ENCODE data around the gene NAA10.

DNA sequence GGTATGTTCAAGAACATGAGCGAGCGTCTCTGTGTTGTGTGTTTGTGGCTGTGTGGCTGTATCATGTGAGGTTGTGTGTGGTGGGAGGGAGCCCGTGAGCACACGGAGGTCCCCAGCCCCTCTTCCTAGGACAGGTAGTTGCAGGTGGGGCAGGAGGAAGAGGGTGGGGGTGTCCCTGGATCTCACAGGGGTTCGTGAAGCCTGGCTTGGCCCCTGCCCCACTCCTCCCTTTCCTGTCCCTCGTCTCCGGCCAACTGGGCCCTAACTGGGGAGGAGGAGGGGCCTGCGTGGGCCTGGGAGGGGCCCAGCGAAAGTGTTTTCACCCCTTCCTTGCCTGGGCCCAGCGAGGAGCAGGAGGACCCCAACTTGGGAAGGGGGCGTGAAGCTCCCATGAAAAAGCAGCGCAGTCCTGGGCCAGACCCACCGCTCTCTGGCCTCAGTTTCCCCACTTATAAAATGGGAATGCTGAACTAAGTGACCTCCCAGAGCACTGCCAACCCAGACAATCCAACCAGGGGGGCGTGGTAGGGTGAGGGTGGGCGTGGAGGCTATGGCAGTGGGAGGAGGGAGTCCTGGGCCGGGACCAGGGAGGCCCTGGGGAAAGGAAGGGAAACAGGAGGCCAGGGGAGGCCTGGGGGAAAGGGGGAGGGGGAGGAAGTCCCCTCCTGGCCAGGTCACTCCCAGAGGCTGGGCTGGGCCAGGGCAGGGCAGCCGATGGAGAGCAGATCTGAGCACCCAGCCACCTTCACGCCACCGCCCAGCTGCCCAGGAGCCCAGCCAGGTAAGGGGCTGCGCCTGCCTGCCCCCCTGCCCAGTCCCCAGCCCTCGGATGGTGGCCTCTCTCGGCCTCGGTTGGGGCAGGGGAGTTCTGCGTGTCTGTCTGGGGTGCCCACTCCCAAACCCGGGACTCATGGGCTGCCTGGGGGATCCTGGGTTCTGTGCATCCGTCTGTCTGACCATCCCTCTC lies 30.6 kb downstream of the NAA10 start, which contains the start of gene AVPR2:
- TF ChIP-seq EZH2phosphoT487 (IDR thresholded peaks at IDR 0.05; ENCODE audit: borderline replicate concordance) = no peak
- TF ChIP-seq, protein P1, sequence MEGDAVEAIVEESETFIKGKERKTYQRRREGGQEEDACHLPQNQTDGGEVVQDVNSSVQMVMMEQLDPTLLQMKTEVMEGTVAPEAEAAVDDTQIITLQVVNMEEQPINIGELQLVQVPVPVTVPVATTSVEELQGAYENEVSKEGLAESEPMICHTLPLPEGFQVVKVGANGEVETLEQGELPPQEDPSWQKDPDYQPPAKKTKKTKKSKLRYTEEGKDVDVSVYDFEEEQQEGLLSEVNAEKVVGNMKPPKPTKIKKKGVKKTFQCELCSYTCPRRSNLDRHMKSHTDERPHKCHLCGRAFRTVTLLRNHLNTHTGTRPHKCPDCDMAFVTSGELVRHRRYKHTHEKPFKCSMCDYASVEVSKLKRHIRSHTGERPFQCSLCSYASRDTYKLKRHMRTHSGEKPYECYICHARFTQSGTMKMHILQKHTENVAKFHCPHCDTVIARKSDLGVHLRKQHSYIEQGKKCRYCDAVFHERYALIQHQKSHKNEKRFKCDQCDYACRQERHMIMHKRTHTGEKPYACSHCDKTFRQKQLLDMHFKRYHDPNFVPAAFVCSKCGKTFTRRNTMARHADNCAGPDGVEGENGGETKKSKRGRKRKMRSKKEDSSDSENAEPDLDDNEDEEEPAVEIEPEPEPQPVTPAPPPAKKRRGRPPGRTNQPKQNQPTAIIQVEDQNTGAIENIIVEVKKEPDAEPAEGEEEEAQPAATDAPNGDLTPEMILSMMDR (conservative IDR thresholded peaks at IDR 0.05; ENCODE audit: low read length) = no peak

All from Loucy (cell line).